PFSK-1 (cell line): Measurements from ENCODE around the gene MLLT11.

Experiments used
- FOXP2 ChIP-seq: optimal IDR thresholded peaks from 2 replicates; pipeline ENCODE3; 2011; ENCODE audit warnings: borderline replicate concordance, control low read depth, inconsistent platforms; ENCODE audit not compliant: insufficient read depth; ENCODE audit errors: extremely low read length, extremely low read depth
- POLR2AphosphoS5 ChIP-seq: IDR thresholded peaks from 2 replicates; pipeline ENCODE4 v1.6.1; 2012; ENCODE audit warnings: low read depth, mild to moderate bottlenecking, control low read depth, low read length, moderate library complexity
- REST ChIP-seq, 2 experiments: IDR thresholded peaks; 2 replicates each; pipeline versions ENCODE4 v1.6.1 to v1.8.0; 2011 to 2012; ENCODE audit warnings: low read depth in 2 of 2, low read length in 2 of 2, control low read depth in 1 of 2, inconsistent platforms in 1 of 2, mild to moderate bottlenecking in 1 of 2, moderate library complexity in 1 of 2; ENCODE audit not compliant: insufficient read depth in 1 of 2
- SIN3A ChIP-seq: IDR thresholded peaks from 2 replicates; pipeline ENCODE4 v1.6.1; 2012; ENCODE audit warnings: mild to moderate bottlenecking, low read length, moderate library complexity, borderline replicate concordance; ENCODE audit not compliant: insufficient read depth
- TAF1 ChIP-seq: IDR thresholded peaks from 2 replicates; pipeline ENCODE4 v1.6.1; 2012; ENCODE audit warnings: low read length, control low read depth, borderline replicate concordance; ENCODE audit not compliant: insufficient read depth

Gene MLLT11

GRCh38 chr1:151026460-151026859, 33.7 kb upstream of the MLLT11 start:
- TF ChIP-seq POLR2AphosphoS5: no peak
- no peak for TF ChIP-seq REST (IDR thresholded peaks at IDR 0.05; ENCODE audit: insufficient read depth in 1 of 2, low read depth in 2 of 2, low read length in 2 of 2)
- TF ChIP-seq TAF1: no peak
- no peak for TF ChIP-seq SIN3A
- no peak for TF ChIP-seq FOXP2

- TF ChIP-seq TAF1: no peak
- no peak for TF ChIP-seq POLR2AphosphoS5
- no peak for TF ChIP-seq SIN3A
- no peak for TF ChIP-seq REST (IDR thresholded peaks at IDR 0.05; ENCODE audit: insufficient read depth in 1 of 2, low read depth in 2 of 2, low read length in 2 of 2)
- no peak for TF ChIP-seq FOXP2
These were observed 28.0 kb upstream of the MLLT11 start for GRCh38 chr1:151032164-151032563.

DNA sequence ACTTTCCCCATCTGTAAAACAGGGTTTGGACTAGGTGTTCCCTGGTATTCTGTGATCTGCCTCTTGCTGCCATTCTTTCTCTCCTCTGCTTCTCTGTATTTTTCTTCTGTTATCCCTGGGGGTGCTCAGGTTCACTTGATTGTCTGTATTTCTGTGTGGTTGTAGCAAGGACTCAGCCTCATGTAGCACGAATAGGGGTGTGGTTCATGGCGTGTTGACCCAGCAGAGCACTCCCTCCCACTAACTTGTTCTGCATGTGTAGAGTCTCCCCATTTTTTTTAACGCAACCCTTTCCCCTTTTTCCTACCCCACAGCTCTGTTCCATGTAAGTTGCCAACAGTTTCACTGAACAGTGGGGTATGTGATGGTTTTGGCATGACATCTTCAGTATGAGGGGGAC, 25.0 kb upstream of the MLLT11 start:
- TF ChIP-seq TAF1: no peak
- no peak for TF ChIP-seq FOXP2
- TF ChIP-seq SIN3A: no peak
- no peak for TF ChIP-seq REST (IDR thresholded peaks at IDR 0.05; ENCODE audit: insufficient read depth in 1 of 2, low read depth in 2 of 2, low read length in 2 of 2)
- no peak for TF ChIP-seq POLR2AphosphoS5

DNA sequence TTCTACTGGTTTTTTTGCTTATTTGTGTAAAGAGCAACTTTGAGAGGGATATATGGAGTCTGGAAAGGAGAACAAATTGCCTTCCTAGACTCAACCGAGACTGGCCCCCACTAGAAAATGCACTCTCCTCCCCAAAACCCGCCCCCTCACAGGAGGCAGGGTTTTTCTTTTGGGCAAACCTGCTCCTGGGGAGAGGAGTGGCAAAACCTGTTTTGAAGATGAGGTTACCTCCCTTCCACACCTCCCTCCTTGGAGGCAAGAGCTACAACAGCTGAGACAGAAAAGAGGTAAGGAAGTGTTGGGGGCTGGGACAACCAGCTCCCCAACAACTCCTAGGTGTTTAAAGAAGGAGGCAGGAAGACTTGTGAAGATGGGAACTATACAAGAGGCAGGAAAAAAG, 23.8 kb upstream of the MLLT11 start, which contains the start of gene BNIPL:
Gene BNIPL, plus strand, starts transcription at position 231 of the 400 bp plus-strand sequence. Its CDS starts 140 bp downstream, at position 371.
- no peak for TF ChIP-seq TAF1
- no peak for TF ChIP-seq POLR2AphosphoS5
- TF ChIP-seq FOXP2: no peak

GRCh38 chr1:151037032-151037431, 23.2 kb upstream of the MLLT11 start:
- TF ChIP-seq FOXP2: no peak

DNA sequence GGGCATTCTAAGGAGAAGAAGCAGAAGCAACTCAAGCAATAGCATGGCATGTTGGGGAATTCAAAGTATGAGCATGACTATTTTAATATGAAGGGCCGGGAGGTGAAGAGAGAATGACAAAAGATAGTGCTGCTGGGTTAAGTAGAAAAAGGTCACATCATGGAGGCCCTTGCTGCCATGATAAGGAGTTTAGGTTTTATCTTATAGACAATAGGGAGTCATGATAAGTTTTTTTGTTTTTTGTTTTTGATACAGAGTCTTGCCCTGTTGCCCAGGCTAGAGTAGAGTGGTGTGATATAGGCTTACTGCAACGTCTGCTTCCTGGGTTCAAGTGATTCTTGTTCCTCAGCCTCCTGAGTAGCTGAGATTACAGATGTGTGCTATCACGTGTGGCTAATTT, 20.7 kb upstream of the MLLT11 start:
- no peak for TF ChIP-seq TAF1
- no peak for TF ChIP-seq REST (IDR thresholded peaks at IDR 0.05; ENCODE audit: insufficient read depth in 1 of 2, low read depth in 2 of 2, low read length in 2 of 2)
- TF ChIP-seq SIN3A: no peak
- TF ChIP-seq POLR2AphosphoS5: no peak
- TF ChIP-seq FOXP2: no peak
